Skeletal muscle tissue (tissue), 4 donors: Measurements from ENCODE around the gene PMP22. TPM values are rescaled to one million over a fixed set of nuclear protein-coding genes. Genes with fewer than 3 reads are reported as not detected.

ENCODE experiments used
- H3K27ac ChIP-seq: one replicate; pipeline ENCODE4 v1.7.0; 2013; ENCODE audit warnings: mild to moderate bottlenecking, low read depth, low read length, inconsistent platforms
- H3K27me3 ChIP-seq, 3 donors: one replicate each; pipeline ENCODE4 v1.7.0; 2013; ENCODE audit warnings: low read length in 3 of 3; ENCODE audit not compliant: control insufficient read depth in 3 of 3, insufficient read depth in 3 of 3
- H3K36me3 ChIP-seq, 3 donors: one replicate each; pipeline ENCODE4 v1.7.0; 2013; ENCODE audit warnings: low read length in 3 of 3; ENCODE audit not compliant: control insufficient read depth in 3 of 3, insufficient read depth in 3 of 3
- H3K4me1 ChIP-seq, 3 donors: one replicate each; pipeline ENCODE4 v1.7.0; 2013; ENCODE audit warnings: low read length in 3 of 3, mild to moderate bottlenecking in 3 of 3; ENCODE audit not compliant: control insufficient read depth in 3 of 3, insufficient read depth in 3 of 3
- H3K4me3 ChIP-seq, 3 donors: one replicate each; pipeline ENCODE4 v1.7.0; 2013; ENCODE audit warnings: low read length in 3 of 3
- H3K9ac ChIP-seq, 3 donors: one replicate each; pipeline ENCODE4 v1.7.0; 2013; ENCODE audit warnings: low read length in 3 of 3, mild to moderate bottlenecking in 3 of 3, moderate library complexity in 2 of 3, low read depth in 1 of 3
- H3K9me3 ChIP-seq, 3 donors: one replicate each; pipeline ENCODE4 v1.7.0; 2013; ENCODE audit warnings: low read length in 3 of 3; ENCODE audit not compliant: control insufficient read depth in 3 of 3
- total RNA-seq: library from RNA; depleted of rRNA; stranded (reverse); fragments of >200 nt; gene quantifications from one replicate; pipeline ENCODE4 v1.2.3, GENCODE V29; 2014
- donor health status: Osteomylitis.

Gene PMP22
- total RNA-seq, 1 donor from 2014 or later, result 92.9 TPM

DNA sequence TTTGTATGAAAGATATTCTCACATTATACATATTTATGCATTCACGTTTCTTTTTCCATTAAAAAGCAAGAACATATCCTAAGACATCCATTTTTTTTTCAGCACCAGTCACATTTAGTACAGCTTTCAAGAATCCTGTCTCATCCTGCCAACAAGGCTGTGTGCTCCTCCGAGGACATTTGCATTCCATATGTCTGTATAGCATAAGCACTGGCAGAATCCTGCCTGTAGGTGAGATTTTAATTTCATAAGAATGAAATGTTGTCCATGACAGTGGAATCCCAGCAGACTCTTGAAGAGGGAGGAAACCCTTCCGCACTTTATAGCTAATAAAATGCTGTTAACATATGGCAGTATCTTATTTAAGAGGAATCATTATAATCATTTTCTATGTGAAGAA is 2.9 kb upstream of the PMP22 start:
- H3K4me1 ChIP-seq, result peaks cover 30 to 36% (median 31%) of the 10 kb centered on the region in 3 donors
- no peaks in the 10 kb centered on the region for H3K36me3 ChIP-seq
- H3K9me3 ChIP-seq, result no peaks in the 10 kb centered on the region
- H3K9ac ChIP-seq, result no peak overlapping the region
- H3K27me3 ChIP-seq, result no peaks in the 10 kb centered on the region
- no peak overlapping the region for H3K4me3 ChIP-seq
- H3K27ac ChIP-seq, result no peak overlapping the region

DNA sequence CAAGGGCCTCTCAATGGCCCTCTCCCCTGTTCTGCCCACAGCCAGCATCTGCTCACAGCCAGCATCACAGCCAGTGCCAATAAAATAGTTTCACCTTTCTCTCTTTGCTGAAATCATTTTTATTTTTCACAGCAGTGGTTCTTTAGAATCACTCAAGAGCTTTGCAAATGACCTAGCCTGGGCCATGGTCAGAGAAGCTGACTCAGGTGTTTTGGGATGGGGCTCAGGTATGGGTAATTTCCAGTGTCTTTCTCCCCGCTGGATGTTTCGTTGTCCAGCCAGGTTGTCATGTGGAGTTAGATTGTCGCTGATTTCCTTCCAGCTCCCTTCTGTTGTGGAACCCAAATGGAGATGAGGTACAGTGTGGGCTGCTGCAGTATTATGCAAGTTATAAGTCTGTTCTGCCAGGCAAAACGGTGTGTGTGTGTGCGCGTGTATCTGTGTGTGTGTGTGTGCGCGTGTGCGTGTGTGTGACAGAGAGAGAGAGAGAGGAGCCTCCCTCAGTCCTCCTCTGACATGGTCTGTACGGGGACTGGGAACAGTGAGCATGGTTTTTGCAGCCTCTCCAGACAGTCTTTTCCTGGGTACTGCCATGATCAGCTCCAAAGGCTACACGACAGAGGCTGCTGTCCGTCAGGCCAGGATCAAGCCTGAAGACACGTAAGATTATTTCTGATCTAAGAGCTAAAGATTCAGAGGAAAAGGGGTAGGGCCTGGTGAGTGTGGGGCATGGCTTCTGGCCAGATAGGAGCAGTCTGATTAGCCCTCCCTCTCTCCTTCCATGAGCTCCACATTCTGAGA is 1.4 kb upstream of the PMP22 start:
- Histone ChIP-seq H3K36me3 (peaks cover 0 to 2% (median 0%) of the 10 kb centered on the region in 3 donors), H3K4me3 (no peak overlapping the region), H3K9ac (no peak overlapping the region), H3K27me3 (no peaks in the 10 kb centered on the region), H3K9me3 (no peaks in the 10 kb centered on the region), H3K4me1 (peaks cover 31 to 42% (median 31%) of the 10 kb centered on the region in 3 donors), H3K27ac (no peak overlapping the region)

DNA sequence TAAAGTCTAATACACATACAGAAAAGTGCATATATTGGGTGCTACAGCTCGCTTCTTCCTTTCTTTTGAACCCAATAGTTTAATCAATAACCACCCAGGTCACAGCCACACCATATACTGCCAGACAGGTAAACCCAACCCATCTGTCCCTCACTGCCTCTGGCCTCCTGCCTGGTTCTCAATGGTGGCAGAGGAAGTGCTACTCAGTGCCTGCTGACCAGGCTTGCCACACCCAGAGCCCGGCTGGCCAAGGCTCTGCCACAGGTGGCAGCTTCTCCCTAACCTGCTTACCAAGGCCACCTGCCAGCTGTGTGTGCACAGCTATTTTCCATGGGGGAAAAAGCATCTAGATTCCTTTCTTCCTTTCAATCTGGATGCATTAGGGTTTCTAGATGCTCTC is 584 bp downstream of the PMP22 start:
- H3K4me1 ChIP-seq, result peaks cover 30 to 51% (median 33%) of the 10 kb centered on the region in 3 donors
- peak overlapping the region; percentile 4 for H3K27ac ChIP-seq
- peak overlapping the region; percentile 57 to 98 (median 58) for H3K4me3 ChIP-seq
- no peaks in the 10 kb centered on the region for H3K9me3 ChIP-seq
- H3K9ac ChIP-seq, result peak overlapping the region in 2 of 3 donors; percentile 63 to 72
- H3K36me3 ChIP-seq, result peaks cover 0 to 10% (median 0%) of the 10 kb centered on the region in 3 donors
- H3K27me3 ChIP-seq, result no peaks in the 10 kb centered on the region

DNA sequence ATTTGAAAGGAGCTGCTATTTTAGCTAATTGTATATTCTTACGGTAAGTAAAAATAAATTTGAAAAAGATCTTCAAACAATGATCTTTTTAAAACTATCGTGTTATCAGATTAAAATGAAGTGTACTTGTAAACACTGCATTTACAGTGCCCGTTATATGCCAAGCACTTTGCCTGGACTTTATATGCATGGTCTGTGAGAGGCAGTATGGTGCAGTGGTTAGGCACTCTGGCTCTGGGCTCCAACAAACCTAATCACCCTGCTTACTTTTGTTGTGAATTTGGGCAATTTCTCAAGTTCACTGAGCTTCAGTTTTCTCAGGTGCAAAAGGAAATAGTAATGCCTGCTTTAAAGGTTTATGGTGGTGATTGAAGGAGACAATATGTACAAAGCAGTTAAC is 1.4 kb downstream of the PMP22 start:
- Histone ChIP-seq H3K27me3 (no peaks in the 10 kb centered on the region), H3K27ac (peak overlapping the region; percentile 99), H3K4me1 (peaks cover 34 to 54% (median 41%) of the 10 kb centered on the region in 3 donors), H3K9me3 (no peaks in the 10 kb centered on the region), H3K4me3 (peak overlapping the region; percentile 95 to 98 (median 98)), H3K9ac (peak overlapping the region; percentile 29 to 99 (median 92)), H3K36me3 (peaks cover 7 to 14% (median 8%) of the 10 kb centered on the region in 3 donors)

DNA sequence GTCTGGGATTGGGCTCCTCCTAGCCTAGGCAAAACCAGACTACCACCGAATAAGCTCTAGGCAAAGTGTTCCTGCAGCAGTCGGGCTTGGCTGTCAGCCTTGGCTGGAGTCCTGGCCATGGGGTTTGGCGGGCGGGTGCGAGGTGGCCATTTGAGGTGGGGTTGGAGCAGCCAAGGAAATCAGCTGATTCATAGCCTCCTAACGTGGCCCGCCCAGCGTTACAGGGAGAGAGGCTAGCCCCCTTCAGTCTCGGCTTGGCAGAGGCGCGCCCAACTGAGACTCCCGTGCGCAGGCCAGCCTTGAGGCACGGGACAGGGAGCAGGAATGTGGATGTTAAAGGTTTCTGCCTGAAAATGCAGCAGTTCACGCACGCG is 1.9 kb downstream of the PMP22 start:
- Histone ChIP-seq H3K9me3 (no peaks in the 10 kb centered on the region), H3K27ac (peak overlapping the region; percentile 99), H3K4me3 (peak overlapping the region; percentile 95 to 98 (median 98)), H3K27me3 (no peaks in the 10 kb centered on the region), H3K36me3 (peaks cover 12 to 19% (median 13%) of the 10 kb centered on the region in 3 donors), H3K9ac (peak overlapping the region; percentile 92 to 99 (median 95)), H3K4me1 (peaks cover 39 to 59% (median 46%) of the 10 kb centered on the region in 3 donors)

DNA sequence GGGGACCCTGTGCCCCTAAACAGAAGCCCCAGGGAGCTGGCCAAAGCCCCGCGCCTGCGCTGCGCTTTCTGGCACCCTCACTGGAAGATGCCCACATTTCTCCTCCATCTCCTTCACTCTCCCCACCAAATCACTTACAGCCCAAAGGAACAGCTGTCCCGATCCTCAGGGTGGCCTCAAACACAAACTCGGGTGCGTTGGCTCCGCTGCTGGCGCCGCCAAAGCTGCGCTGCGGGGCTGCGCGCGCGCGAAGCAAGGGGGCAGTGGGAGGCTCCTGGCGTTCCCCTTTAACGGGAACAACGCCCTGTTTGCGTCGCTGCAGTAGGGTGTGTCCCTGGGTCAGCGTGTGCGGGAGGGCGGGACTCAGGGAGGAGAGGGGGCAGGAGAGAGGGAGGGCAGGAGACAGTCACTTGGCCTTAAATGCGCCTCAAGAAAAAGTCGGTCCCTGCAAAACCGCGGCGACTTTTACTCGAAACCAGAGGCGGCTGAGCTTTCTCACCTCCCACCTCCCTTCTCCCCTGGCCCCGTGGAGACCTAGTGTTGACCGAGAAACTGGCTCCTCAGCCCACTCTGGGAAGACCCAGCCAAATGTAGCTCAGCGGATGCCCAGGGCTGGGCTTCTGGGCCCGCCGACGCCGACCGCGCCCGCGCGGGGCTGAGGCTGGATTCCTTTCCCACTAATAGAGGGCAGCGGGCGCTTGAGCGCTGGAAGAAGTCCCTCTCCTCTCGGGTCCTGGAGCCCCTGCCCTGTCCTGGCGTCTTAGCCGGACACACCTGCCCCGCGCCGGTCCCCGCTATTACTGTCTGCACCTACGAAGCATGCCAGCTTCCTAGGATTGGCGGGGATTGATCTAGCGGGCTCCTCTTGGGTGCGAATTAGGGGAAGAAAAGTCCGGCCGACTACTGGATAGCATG is 2.6 kb downstream of the PMP22 start:
- Histone ChIP-seq H3K4me1 (peaks cover 45 to 65% (median 53%) of the 10 kb centered on the region in 3 donors), H3K4me3 (peak overlapping the region; percentile 95 to 98 (median 98)), H3K27ac (peak overlapping the region; percentile 99), H3K36me3 (peaks cover 17 to 21% (median 17%) of the 10 kb centered on the region in 3 donors), H3K27me3 (no peaks in the 10 kb centered on the region), H3K9me3 (no peaks in the 10 kb centered on the region), H3K9ac (peak overlapping the region; percentile 95 to 99 (median 95))

DNA sequence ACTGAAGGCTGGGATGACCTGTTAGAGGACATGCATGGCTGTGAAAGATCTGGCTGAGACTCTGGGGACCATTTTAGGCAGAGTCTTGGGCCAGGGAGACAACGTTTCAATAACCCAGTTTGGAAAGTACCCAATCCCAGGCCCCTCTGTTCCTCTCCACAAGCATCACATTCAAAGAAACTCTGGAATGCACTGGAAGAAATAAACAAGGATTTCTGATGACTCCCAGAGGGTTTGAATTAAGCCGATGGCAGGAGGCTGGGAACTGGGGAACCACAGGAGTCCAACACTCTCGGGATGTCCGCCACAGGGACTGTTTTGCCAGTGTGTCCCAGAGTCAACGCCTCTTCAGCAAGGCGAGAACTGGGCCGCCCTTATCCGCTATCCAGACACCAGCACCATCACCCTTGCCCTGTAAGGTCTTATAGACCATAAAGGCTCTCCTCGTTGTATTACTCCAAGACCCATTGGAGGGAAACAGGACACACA is 3.3 kb downstream of the PMP22 start:
- Histone ChIP-seq H3K9me3 (no peaks in the 10 kb centered on the region), H3K27ac (peak overlapping the region; percentile 99), H3K9ac (peak overlapping the region; percentile 95 to 99 (median 95)), H3K4me1 (peaks cover 52 to 72% (median 60%) of the 10 kb centered on the region in 3 donors), H3K36me3 (peaks cover 19 to 23% (median 20%) of the 10 kb centered on the region in 3 donors), H3K4me3 (peak overlapping the region; percentile 95 to 98 (median 98)), H3K27me3 (no peaks in the 10 kb centered on the region)

DNA sequence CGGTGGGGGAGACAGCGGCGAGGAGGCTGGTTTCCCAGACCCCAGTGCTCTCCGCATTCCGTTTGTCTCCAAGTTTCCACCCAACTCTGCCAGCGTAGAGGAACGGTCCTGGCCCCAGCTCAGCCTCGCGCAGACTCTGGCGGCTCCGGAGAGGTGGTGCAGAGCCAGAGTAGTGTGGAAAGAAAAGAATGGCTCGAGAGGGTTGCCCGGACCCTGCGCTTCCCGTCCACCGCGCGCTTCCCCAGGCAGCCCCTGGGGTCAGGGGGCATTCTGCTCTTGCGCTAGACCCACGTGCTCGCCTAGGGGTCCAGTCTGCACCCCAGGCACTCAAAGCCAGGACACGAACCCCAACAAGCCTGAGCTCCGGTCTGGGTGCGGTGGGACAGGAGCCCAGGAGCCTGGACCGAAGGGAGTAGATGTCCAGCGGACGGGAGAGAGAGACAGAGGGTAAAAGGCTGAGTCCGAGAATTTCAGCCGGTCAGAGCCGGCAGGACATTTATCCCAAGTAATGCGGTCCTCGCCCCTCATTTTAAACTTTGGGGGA is 3.8 kb downstream of the PMP22 start:
- Histone ChIP-seq H3K4me3 (peak overlapping the region; percentile 95 to 98 (median 98)), H3K36me3 (peaks cover 21 to 26% (median 24%) of the 10 kb centered on the region in 3 donors), H3K4me1 (peaks cover 57 to 76% (median 65%) of the 10 kb centered on the region in 3 donors), H3K9ac (peak overlapping the region; percentile 95 to 99 (median 95)), H3K27me3 (no peaks in the 10 kb centered on the region), H3K9me3 (no peaks in the 10 kb centered on the region), H3K27ac (peak overlapping the region; percentile 99)
